Right lobe of liver (tissue), 6 donors: ENCODE data around the gene HERC3. TPM values are rescaled to one million over a fixed set of nuclear protein-coding genes. Genes with fewer than 3 reads are reported as not detected.

Source experiments
- ATAC-seq, 4 donors: fragments of 200-7000 bp; cut with Tn5 transposase; one replicate each; pipeline ENCODE4 v1.9.1; 2020; ENCODE audit warnings: mild to moderate bottlenecking in 4 of 4, moderate library complexity in 4 of 4
- DNase-seq, 3 donors: peaks; one replicate each; pipeline ENCODE4 v3.0.0-alpha.2; 2020
- H3K27ac ChIP-seq, 3 donors: fragments of 200-600 bp; one replicate each; pipeline ENCODE4 v1.8.0; 2022
- H3K27me3 ChIP-seq, 2 donors: fragments of 200-600 bp; one replicate each; pipeline ENCODE4 v1.8.0; 2022
- H3K36me3 ChIP-seq, 4 donors: fragments of 200-600 bp; sonication (generic) in 1 of 4; one replicate each; pipeline versions ENCODE4 v1.5.1 to v1.8.0; 2017 to 2022; ENCODE audit warnings: control low read depth in 1 of 4
- H3K4me1 ChIP-seq, 4 donors: fragments of 200-600 bp; sonication (generic) in 1 of 4; one replicate each; pipeline versions ENCODE4 v1.5.1 to v1.8.0; 2017 to 2022; ENCODE audit warnings: control low read depth in 1 of 4
- H3K4me3 ChIP-seq, 3 donors: fragments of 200-600 bp; one replicate each; pipeline ENCODE4 v1.8.0; 2022
- H3K9me3 ChIP-seq, 4 donors: fragments of 200-600 bp; sonication (generic) in 1 of 4; one replicate each; pipeline versions ENCODE4 v1.5.1 to v1.8.0; 2017 to 2022; ENCODE audit warnings: control low read depth in 1 of 4
- CTCF ChIP-seq, 4 donors: fragments of 200-600 bp in 3 of 4; fragments of 450-650 bp in 1 of 4; IDR thresholded peaks; one replicate each; pipeline versions ENCODE4 v1.5.1 to v1.8.0; 2016 to 2022; ENCODE audit warnings: antibody characterized with exemption in 4 of 4, mild to moderate bottlenecking in 2 of 4
- POLR2A ChIP-seq: fragments of 450-650 bp; IDR thresholded peaks from one replicate; pipeline ENCODE4 v1.6.1; 2017; ENCODE audit warnings: antibody characterized with exemption, mild to moderate bottlenecking
- WGBS: methylation state at CpG from one replicate; pipeline ENCODE4 v1.1.6; 2018; ENCODE audit warnings: low coverage, low lambda C conversion rate; ENCODE audit not compliant: insufficient coverage; ENCODE audit errors: missing lambda C conversion rate; 5-methylcytosine and 5-hydroxymethylcytosine counted together
- intact Hi-C, 2 donors: fragments of 100-400 bp; cut with DNase I; formaldehyde crosslinking; loops; one replicate each; pipeline versions ENCODE4 v1.11.2 to v1.14.1; 2022
- total RNA-seq, 6 experiments: library from RNA; depleted of rRNA in 2 of 6; stranded (reverse); fragments of >200 nt in 2 of 6; fragmentation: NEBNext Ultra II Directional in 3 of 6; extraction: Animal tissue kit (Norgen Biotek cat#: 25700) in 3 of 6; gene quantifications; one replicate each; pipeline versions ENCODE4 v1.1.0 to v1.2.4, GENCODE V29; 2016 to 2023
- donor health status: DM: no; HTN: yes; CAD: no.
- donor health status: DM: no; HTN: no; CAD: no.
- donor health status: DM: no; HTN: no; CAD: no.
- donor health status: DM: no; HTN: yes; CAD: no.
- donor health status: DM: no; HTN: yes; CAD: no.

Gene HERC3
- total RNA-seq, 6 experiments from 2014 or later = 7.2 to 15.3 (median 10.9) TPM

GRCh38 chr4:88655226-88655625, 62.9 kb downstream of the HERC3 start:
- intact Hi-C loops = loop anchor here in 1 of 2 donors (10.0 kb wide), 1 partner anchor 120 kb away; no protein-coding TSS in a partner anchor
- no peak for ATAC-seq

GRCh38 chr4:88659055-88659889, 67.0 kb downstream of the HERC3 start:
- intact Hi-C loops = loop anchor here in 1 of 2 donors (10.0 kb wide), 1 partner anchor 124 kb away; no protein-coding TSS in a partner anchor
- peaks cover 0 to 17% (median 3%) of the 10 kb centered on the region in 4 donors for H3K4me1 ChIP-seq
- TF ChIP-seq POLR2A (no peak), CTCF (IDR thresholded peaks at IDR 0.05) (peak; percentile 72 to 86 (median 82))
- peak; percentile 93 to 98 (median 96) for ATAC-seq
- no peaks in the 10 kb centered on the region for H3K27me3 ChIP-seq
- H3K36me3 ChIP-seq = peaks cover 0 to 9% (median 0%) of the 10 kb centered on the region in 4 donors
- no peaks in the 10 kb centered on the region for H3K9me3 ChIP-seq
- no peak overlapping the region for H3K27ac ChIP-seq
- WGBS = 34% methylated on average over 4 of the region's 4 CpGs
- H3K4me3 ChIP-seq = no peak overlapping the region
- peak in 2 of 3 donors; percentile 27 to 51 for DNase-seq

More at GRCh38 chr4:88655226-88655625, 62.9 kb downstream of the HERC3 start:
- Histone ChIP-seq H3K36me3 (peaks cover 0 to 9% (median 0%) of the 10 kb centered on the region in 4 donors), H3K4me3 (no peak overlapping the region), H3K27me3 (no peaks in the 10 kb centered on the region), H3K27ac (no peak overlapping the region), H3K9me3 (no peaks in the 10 kb centered on the region), H3K4me1 (peaks cover 0 to 9% (median 0%) of the 10 kb centered on the region in 4 donors)
- TF ChIP-seq CTCF (IDR thresholded peaks at IDR 0.05) (no peak), POLR2A (no peak)
- DNase-seq = no peak
- WGBS = 85% methylated on average over 3 of the region's 3 CpGs

- TF ChIP-seq POLR2A = no peak
- TF ChIP-seq CTCF (IDR thresholded peaks at IDR 0.05) = no peak
- Histone ChIP-seq H3K4me3 (no peak overlapping the region), H3K36me3 (peaks cover 0 to 9% (median 0%) of the 10 kb centered on the region in 4 donors), H3K27ac (peak overlapping the region in 2 of 3 donors; percentile 10 to 41), H3K4me1 (peaks cover 0 to 17% (median 3%) of the 10 kb centered on the region in 4 donors), H3K9me3 (no peaks in the 10 kb centered on the region), H3K27me3 (no peaks in the 10 kb centered on the region)
- DNase-seq = no peak
- intact Hi-C loops = loop anchor here in 1 of 2 donors (10.0 kb wide), 1 partner anchor 125 kb away; no protein-coding TSS in a partner anchor
- peak in 1 of 4 donors; percentile 58 for ATAC-seq
These were observed 67.6 kb downstream of the HERC3 start for GRCh38 chr4:88659890-88660208.

GRCh38 chr4:88660446-88661294, 68.4 kb downstream of the HERC3 start:
- 69% methylated on average over 7 of the region's 7 CpGs for WGBS
- DNase-seq (peak in 1 of 3 donors; percentile 49), ATAC-seq (peak; percentile 69 to 86 (median 81))
- TF ChIP-seq POLR2A = no peak
- no peak for TF ChIP-seq CTCF (IDR thresholded peaks at IDR 0.05)
- peaks cover 0 to 17% (median 3%) of the 10 kb centered on the region in 4 donors for H3K4me1 ChIP-seq
- H3K27ac ChIP-seq = peak overlapping the region in 2 of 3 donors; percentile 10 to 41
- intact Hi-C loops = no loop called here
- H3K9me3 ChIP-seq = no peaks in the 10 kb centered on the region
- no peaks in the 10 kb centered on the region for H3K27me3 ChIP-seq
- H3K4me3 ChIP-seq = no peak overlapping the region
- H3K36me3 ChIP-seq = peaks cover 0 to 9% (median 0%) of the 10 kb centered on the region in 4 donors
